NCI-H1105 treated with DMSO at 0.1 percent for 48 hours (cell line): ENCODE results near the gene GLOD4.
A peak's percentile ranks its signal among the peaks of the same experiment; 100 is the strongest.

ENCODE experiments used
- DNase-seq: peaks from one replicate; lab custom pipeline; 2025; lab: John Stamatoyannopoulos, UW

The GLOD4 gene

GRCh38 chr17:740240-741017 lies 41.7 kb downstream of the GLOD4 start:
- no peak for DNase-seq

GRCh38 chr17:737561-738113 lies 44.4 kb downstream of the GLOD4 start:
- DNase-seq: no peak

GRCh38 chr17:733743-734142 lies 48.3 kb downstream of the GLOD4 start:
- DNase-seq: no peak

- DNase-seq: no peak
These were observed 49.0 kb downstream of the GLOD4 start for GRCh38 chr17:732902-733720.

- peak; percentile 26 for DNase-seq
These were observed 49.8 kb downstream of the GLOD4 start, which contains the start of gene TLCD3A for GRCh38 chr17:732067-732901. Gene TLCD3A (plus strand): TSS chr17:732596. CDS start chr17:732648, 52 bp downstream.

- DNase-seq: no peak
These were observed 50.4 kb downstream of the GLOD4 start for GRCh38 chr17:731644-732066.

- DNase-seq: no peak
These were observed 53.2 kb downstream of the GLOD4 start for GRCh38 chr17:728911-729310.

GRCh38 chr17:726271-726919 lies 55.7 kb downstream of the GLOD4 start:
- no peak for DNase-seq

GRCh38 chr17:725746-726145 lies 56.3 kb downstream of the GLOD4 start:
- no peak for DNase-seq

- DNase-seq: no peak
These were observed 57.0 kb downstream of the GLOD4 start for GRCh38 chr17:725084-725483.

GRCh38 chr17:721540-721937 lies 60.5 kb downstream of the GLOD4 start:
- no peak for DNase-seq

GRCh38 chr17:720706-721539 lies 61.2 kb downstream of the GLOD4 start:
- DNase-seq: no peak

- no peak for DNase-seq
These were observed 64.0 kb downstream of the GLOD4 start for GRCh38 chr17:718075-718474.
